K562 treated with DMSO at 1 percent for 4 hours (cell line): ENCODE results near the gene OR2AE1. TPM values are rescaled to one million over a fixed set of nuclear protein-coding genes. Genes with fewer than 3 reads are reported as not detected.

Source experiments
- total RNA-seq: library from RNA; unstranded; fragments of 300-600 nt; gene quantifications from 2 replicates; pipeline ENCODE4 v1.2.3, GENCODE V29; 2022; ENCODE audit not compliant: insufficient read depth

The OR2AE1 gene
- not detected in 2 replicates for total RNA-seq

GRCh38 chr7:99876933-99877332 is at the start of gene OR2AE1:
OR2AE1 (minus strand) TSS chr7:99877033; CDS start chr7:99877033, 0 bp downstream.

GRCh38 chr7:99918959-99919813 is 42.4 kb upstream of the OR2AE1 start, which contains the start of gene TRIM4:
TRIM4 (minus strand) TSS chr7:99919530; CDS start chr7:99919401, 129 bp downstream.

Other genes with a start within 250 kb of the OR2AE1 start
- gene CYP3A5, start 197.0 kb downstream of the OR2AE1 start, total RNA-seq, result 2.3 and 4.0 TPM in 2 replicates
- gene CYP3A7, start 141.8 kb downstream of the OR2AE1 start, total RNA-seq, result not detected in 2 replicates
- not detected in 2 replicates for gene CYP3A4, start 92.8 kb downstream of the OR2AE1 start, total RNA-seq
- not detected in 2 replicates for gene CYP3A43, start 49.0 kb downstream of the OR2AE1 start, total RNA-seq
- 35.4 and 35.7 TPM in 2 replicates for gene TRIM4, start 42.5 kb upstream of the OR2AE1 start, total RNA-seq
- gene GJC3, start 52.6 kb upstream of the OR2AE1 start, total RNA-seq, result not detected in 2 replicates
- not detected in 2 replicates for gene AZGP1, start 99.0 kb upstream of the OR2AE1 start, total RNA-seq
- gene ZKSCAN1, start 138.6 kb upstream of the OR2AE1 start, total RNA-seq, result 15.1 and 17.2 TPM in 2 replicates
- gene ZSCAN21, start 172.7 kb upstream of the OR2AE1 start, total RNA-seq, result 8.1 and 8.9 TPM in 2 replicates
- gene ZNF3, start 204.7 kb upstream of the OR2AE1 start, total RNA-seq, result 17.9 and 23.2 TPM in 2 replicates
- gene COPS6, start 211.9 kb upstream of the OR2AE1 start, total RNA-seq, result 158 and 176 TPM in 2 replicates
- gene MCM7, start 224.4 kb upstream of the OR2AE1 start, total RNA-seq, result 544 and 550 TPM in 2 replicates
- gene AP4M1, start 224.6 kb upstream of the OR2AE1 start, total RNA-seq, result 10.1 and 12.3 TPM in 2 replicates
- 83.4 and 94.5 TPM in 2 replicates for gene TAF6, start 242.3 kb upstream of the OR2AE1 start, total RNA-seq
- gene CNPY4, start 242.6 kb upstream of the OR2AE1 start, total RNA-seq, result 4.1 and 6.5 TPM in 2 replicates
- 1.5 and 1.9 TPM in 2 replicates for gene MBLAC1, start 249.9 kb upstream of the OR2AE1 start, total RNA-seq